Stomach smooth muscle (tissue), 2 donors: ENCODE measurements around the gene RNASE3.
"Not testable (repeated sequence)": the region's sequence is repeated elsewhere in the genome, so short reads cannot be mapped to it uniquely, and the experiment has no call there.

Source experiments
- H3K27ac ChIP-seq: one replicate; pipeline ENCODE4 v1.7.0; 2013; ENCODE audit warnings: mild to moderate bottlenecking, low read length, inconsistent platforms
- H3K27me3 ChIP-seq, 2 donors: one replicate each; pipeline ENCODE4 v1.7.0; 2013; ENCODE audit warnings: low read length in 2 of 2; ENCODE audit not compliant: insufficient read depth in 2 of 2, control insufficient read depth in 1 of 2
- H3K36me3 ChIP-seq, 2 donors: one replicate each; pipeline ENCODE4 v1.7.0; 2013; ENCODE audit warnings: low read length in 2 of 2; ENCODE audit not compliant: control insufficient read depth in 2 of 2, insufficient read depth in 2 of 2
- H3K4me1 ChIP-seq: one replicate; pipeline ENCODE4 v1.7.0; 2013; ENCODE audit warnings: low read length; ENCODE audit not compliant: control insufficient read depth, insufficient read depth
- H3K4me3 ChIP-seq, 2 donors: one replicate each; pipeline ENCODE4 v1.7.0; 2013; ENCODE audit warnings: low read length in 2 of 2
- H3K9ac ChIP-seq, 2 donors: one replicate each; pipeline ENCODE4 v1.7.0; 2013; ENCODE audit warnings: low read length in 2 of 2, mild to moderate bottlenecking in 1 of 2
- H3K9me3 ChIP-seq, 2 donors: one replicate each; pipeline ENCODE4 v1.7.0; 2013; ENCODE audit warnings: low read length in 2 of 2; ENCODE audit not compliant: control insufficient read depth in 2 of 2
- donor health status: healthy.
- donor health status: Pancreatic carcinoma.

RNASE3 gene

DNA sequence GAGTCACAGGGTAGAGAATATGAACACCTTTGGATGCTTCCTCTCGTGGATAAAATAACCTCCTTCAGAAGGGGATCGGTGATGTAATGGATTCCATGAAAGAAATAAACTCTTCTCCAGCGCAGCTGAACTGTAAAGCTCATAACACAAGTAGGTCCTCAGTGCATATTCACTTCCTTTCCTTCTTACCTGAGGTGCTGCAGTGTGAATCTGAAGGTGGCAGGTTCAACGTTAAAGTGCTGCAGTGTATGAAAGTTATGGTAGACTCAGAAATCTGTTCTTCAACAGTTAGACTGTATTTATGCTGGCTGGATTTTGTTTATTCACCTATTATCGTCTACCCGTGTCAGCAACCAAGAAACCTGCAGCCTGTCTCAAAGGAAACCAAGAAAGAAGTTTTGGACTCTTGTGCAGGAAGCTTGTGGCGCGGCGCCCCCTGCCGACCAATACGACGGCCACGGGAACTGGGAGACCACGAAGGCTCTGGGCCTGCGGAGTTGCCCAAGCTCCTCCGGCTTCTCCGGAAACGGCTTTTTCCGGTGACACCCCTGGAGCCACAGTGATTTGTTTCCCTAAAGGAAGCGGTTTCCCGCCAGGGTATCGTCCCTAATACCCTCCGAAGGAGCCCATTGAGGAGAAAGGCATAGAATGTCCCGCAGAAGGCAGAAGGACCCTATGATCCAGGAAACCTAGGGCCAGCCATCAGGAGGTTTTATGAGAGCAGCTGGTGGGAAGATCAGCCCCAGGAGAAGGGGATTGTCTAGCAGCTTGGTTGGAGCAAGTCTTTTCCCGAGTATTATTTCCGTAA, 17.6 kb upstream of the RNASE3 start:
- peaks cover 7 to 9% of the 10 kb centered on the region in 2 donors for H3K27me3 ChIP-seq
- H3K4me1 ChIP-seq: peaks cover 3% of the 10 kb centered on the region
- H3K4me3 ChIP-seq: no peak overlapping the region
- H3K9me3 ChIP-seq: peaks cover 0 to 3% of the 10 kb centered on the region in 2 donors
- no peaks in the 10 kb centered on the region for H3K36me3 ChIP-seq
- H3K27ac ChIP-seq: no peak overlapping the region
- H3K9ac ChIP-seq: no peak overlapping the region

GRCh38 chr14:20877016-20877415, 14.2 kb upstream of the RNASE3 start:
- Histone ChIP-seq H3K9me3 (peaks cover 0 to 3% of the 10 kb centered on the region in 2 donors), H3K9ac (no peak overlapping the region), H3K36me3 (no peaks in the 10 kb centered on the region), H3K4me1 (peaks cover 3% of the 10 kb centered on the region), H3K27me3 (peaks cover 2 to 9% of the 10 kb centered on the region in 2 donors), H3K27ac (no peak overlapping the region), H3K4me3 (no peak overlapping the region)

DNA sequence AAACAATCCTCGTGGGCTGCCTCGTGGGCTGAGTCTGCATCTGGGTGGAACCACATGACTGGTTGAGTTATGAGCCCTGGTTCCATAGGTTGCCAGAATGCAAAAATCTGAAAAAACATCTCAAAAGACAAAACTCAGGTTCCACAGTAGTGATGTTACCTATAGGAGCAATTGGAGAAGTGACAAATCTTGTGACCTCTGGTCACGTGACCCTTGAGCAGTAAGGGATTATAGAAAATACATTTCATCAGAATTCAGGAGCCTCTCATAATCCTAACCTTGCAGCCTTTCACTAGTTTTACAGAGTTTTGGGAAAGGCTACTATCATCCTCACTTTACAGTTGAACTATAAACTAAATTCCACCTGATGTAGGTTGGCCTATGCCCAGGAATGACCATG, 12.5 kb upstream of the RNASE3 start:
- H3K9me3 ChIP-seq: peaks cover 0 to 3% of the 10 kb centered on the region in 2 donors
- H3K4me1 ChIP-seq: no peaks in the 10 kb centered on the region
- H3K27me3 ChIP-seq: peaks cover 0 to 3% of the 10 kb centered on the region in 2 donors
- H3K36me3 ChIP-seq: no peaks in the 10 kb centered on the region
- no peak overlapping the region for H3K9ac ChIP-seq
- H3K4me3 ChIP-seq: no peak overlapping the region
- no peak overlapping the region for H3K27ac ChIP-seq

DNA sequence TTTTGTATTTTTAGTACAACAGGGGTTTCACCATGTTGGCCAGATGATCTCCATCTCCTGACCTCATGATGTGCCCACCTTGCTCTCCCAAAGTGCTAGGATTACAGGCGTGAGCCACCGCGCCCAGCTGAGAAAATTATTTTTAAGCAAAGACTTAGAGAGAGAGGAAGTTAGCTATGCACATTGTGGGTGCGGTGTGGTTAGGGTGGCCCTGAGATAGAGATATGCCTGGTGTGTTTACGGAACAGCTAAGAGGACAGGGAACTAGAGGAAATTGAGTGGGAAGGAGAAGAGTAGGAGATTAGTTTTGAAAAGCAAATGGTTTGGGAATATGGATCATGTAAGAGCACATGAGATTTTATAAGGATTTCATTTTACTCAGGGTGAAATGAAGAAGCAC, 10.0 kb upstream of the RNASE3 start:
- not testable (repeated sequence) for H3K4me3 ChIP-seq, H3K9ac ChIP-seq, H3K27ac ChIP-seq, H3K9me3 ChIP-seq, H3K4me1 ChIP-seq, H3K36me3 ChIP-seq, H3K27me3 ChIP-seq

DNA sequence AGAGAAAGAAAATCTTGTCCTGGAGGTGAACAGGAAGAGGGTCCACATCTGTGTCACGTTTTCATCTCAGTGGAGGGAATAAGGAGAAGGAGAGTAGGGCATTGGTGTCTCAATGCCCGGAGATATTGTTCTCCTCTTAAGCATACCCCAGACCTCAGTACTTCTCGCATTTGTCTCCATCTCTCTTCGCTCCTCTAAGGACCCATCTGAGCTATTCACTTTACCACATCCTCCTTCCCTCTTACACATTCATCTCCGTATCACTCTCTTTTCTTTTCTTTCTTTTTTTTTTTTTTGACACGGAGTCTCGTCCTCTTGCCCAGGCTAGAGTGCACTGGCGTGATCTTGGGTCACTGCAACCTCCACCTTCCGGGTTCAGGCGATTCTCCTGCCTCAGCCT, 8.4 kb upstream of the RNASE3 start:
- not testable (repeated sequence) for H3K27ac ChIP-seq, H3K4me3 ChIP-seq, H3K27me3 ChIP-seq, H3K36me3 ChIP-seq, H3K9ac ChIP-seq, H3K9me3 ChIP-seq, H3K4me1 ChIP-seq

DNA sequence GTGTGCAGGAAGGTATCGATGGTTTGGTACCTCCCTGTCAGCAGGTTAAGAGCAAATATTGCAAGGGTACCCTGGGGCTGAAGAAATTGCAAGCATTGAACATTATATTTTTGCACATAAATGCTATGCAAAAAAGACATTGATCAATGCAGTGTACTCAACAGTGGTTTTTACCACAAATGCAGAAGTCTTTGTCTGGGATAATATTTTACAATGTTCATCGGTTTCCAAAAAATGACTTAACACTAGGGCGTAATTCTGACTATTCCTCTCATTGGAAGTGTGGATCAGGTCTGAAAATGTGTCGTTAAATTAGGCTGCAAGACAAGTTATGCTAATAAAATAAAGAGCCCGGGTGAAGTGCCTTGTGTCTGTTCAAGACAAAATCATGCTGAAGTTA, 2.8 kb upstream of the RNASE3 start:
- not testable (repeated sequence) for H3K27ac ChIP-seq, H3K27me3 ChIP-seq, H3K4me1 ChIP-seq, H3K36me3 ChIP-seq, H3K9ac ChIP-seq, H3K9me3 ChIP-seq, H3K4me3 ChIP-seq

GRCh38 chr14:20895322-20895721, 4.1 kb downstream of the RNASE3 start:
- H3K9ac ChIP-seq, H3K4me1 ChIP-seq, H3K27me3 ChIP-seq, H3K9me3 ChIP-seq, H3K36me3 ChIP-seq, H3K4me3 ChIP-seq, H3K27ac ChIP-seq: not testable (repeated sequence)

GRCh38 chr14:20904393-20905029, 13.3 kb downstream of the RNASE3 start:
- H3K9me3 ChIP-seq: no peaks in the 10 kb centered on the region
- H3K9ac ChIP-seq: no peak overlapping the region
- no peaks in the 10 kb centered on the region for H3K27me3 ChIP-seq
- H3K4me1 ChIP-seq: no peaks in the 10 kb centered on the region
- no peak overlapping the region for H3K27ac ChIP-seq
- H3K36me3 ChIP-seq: no peaks in the 10 kb centered on the region
- H3K4me3 ChIP-seq: no peak overlapping the region

- no peak overlapping the region for H3K4me3 ChIP-seq
- H3K9me3 ChIP-seq: no peaks in the 10 kb centered on the region
- H3K9ac ChIP-seq: no peak overlapping the region
- H3K4me1 ChIP-seq: no peaks in the 10 kb centered on the region
- no peak overlapping the region for H3K27ac ChIP-seq
- no peaks in the 10 kb centered on the region for H3K36me3 ChIP-seq
- H3K27me3 ChIP-seq: no peaks in the 10 kb centered on the region
Observed at GRCh38 chr14:20905676-20906075, 14.5 kb downstream of the RNASE3 start.

DNA sequence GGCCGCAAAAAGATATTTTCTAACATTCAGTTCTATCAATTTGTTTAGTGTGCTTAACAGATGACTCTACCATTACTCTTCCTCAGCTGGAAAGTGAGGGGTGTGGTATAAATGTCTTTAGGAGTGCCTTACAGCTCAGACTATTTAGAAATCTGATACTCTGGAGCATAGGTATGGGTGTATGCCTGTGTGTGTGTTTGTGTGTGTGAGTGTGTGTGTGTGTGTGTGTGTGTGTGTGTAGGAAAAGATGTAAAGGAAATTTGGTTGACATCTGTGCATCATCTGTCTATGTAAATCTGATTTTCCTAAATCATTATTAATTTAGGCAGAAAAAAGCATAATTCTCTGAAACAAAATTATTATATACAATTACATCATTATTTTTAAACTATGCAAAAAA, 16.0 kb downstream of the RNASE3 start:
- Histone ChIP-seq H3K27ac (no peak overlapping the region), H3K9ac (no peak overlapping the region), H3K9me3 (no peaks in the 10 kb centered on the region), H3K27me3 (no peaks in the 10 kb centered on the region), H3K4me3 (no peak overlapping the region), H3K36me3 (no peaks in the 10 kb centered on the region), H3K4me1 (no peaks in the 10 kb centered on the region)

DNA sequence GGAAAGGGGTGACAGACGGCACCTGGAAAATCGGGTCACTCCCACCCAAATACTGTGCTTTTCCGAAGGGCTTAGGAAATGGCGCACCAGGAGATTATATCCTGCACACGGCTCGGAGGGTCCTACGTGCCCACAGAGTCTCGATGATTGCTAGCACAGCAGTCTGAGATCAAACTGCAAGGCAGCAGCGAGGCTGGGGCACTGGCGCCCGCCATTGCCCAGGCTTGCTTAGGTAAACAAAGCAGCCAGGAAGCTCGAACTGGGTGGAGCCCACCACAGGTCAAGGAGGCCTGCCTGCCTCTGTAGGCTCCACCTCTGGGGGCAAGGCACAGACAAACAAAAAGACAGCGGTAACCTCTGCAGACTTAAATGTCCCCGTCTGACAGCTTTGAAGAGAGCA, 19.6 kb downstream of the RNASE3 start:
- not testable (repeated sequence) for H3K4me3 ChIP-seq, H3K9ac ChIP-seq, H3K4me1 ChIP-seq, H3K9me3 ChIP-seq, H3K27me3 ChIP-seq, H3K36me3 ChIP-seq, H3K27ac ChIP-seq
